ENCODE measurements around the gene FOXK2. TPM values are rescaled to one million over a fixed set of nuclear protein-coding genes. Genes with fewer than 3 reads are reported as not detected.

FOXK2 gene
- total RNA-seq, 6 donors from 2014 or later: 50.8 to 92.7 (median 58.9) TPM

- H3K9me3 ChIP-seq: no peaks in the 10 kb centered on the region
- no peak for TF ChIP-seq EP300 (IDR thresholded peaks at IDR 0.05)
- TF ChIP-seq CTCF (IDR thresholded peaks at IDR 0.05): no peak
- TF ChIP-seq POLR2A (IDR thresholded peaks at IDR 0.05): no peak
- TF ChIP-seq POLR2AphosphoS5 (IDR thresholded peaks at IDR 0.05): no peak
- no peaks in the 10 kb centered on the region for H3K27me3 ChIP-seq
- peaks cover 8 to 34% (median 14%) of the 10 kb centered on the region in 4 donors for H3K4me1 ChIP-seq
- ATAC-seq (ENCODE audit: low FRiP score in 2 of 2) (no peak), DNase-seq (no peak)
- 73 to 76% methylated on average over 4 of the region's 4 CpGs for WGBS, 2 donors
- H3K27ac ChIP-seq: peak overlapping the region in 2 of 4 donors; percentile 35 to 38
- peaks cover 0 to 57% (median 13%) of the 10 kb centered on the region in 4 donors for H3K36me3 ChIP-seq
- no peak overlapping the region for H3K4me3 ChIP-seq
Measured at GRCh38 chr17:82609655-82610054, 90.1 kb downstream of the FOXK2 start.

- DNase-seq (no peak), ATAC-seq (ENCODE audit: low FRiP score in 2 of 2) (no peak)
- Histone ChIP-seq H3K9me3 (no peaks in the 10 kb centered on the region), H3K27me3 (no peaks in the 10 kb centered on the region), H3K4me3 (no peak overlapping the region), H3K36me3 (peaks cover 9 to 57% (median 31%) of the 10 kb centered on the region in 4 donors), H3K4me1 (peaks cover 3 to 20% (median 5%) of the 10 kb centered on the region in 4 donors), H3K27ac (peak overlapping the region in 2 of 4 donors; percentile 19 to 23)
- WGBS, 2 donors: 75 to 76% methylated on average over 21 of the region's 21 CpGs
- no peak for TF ChIP-seq POLR2AphosphoS5 (IDR thresholded peaks at IDR 0.05)
- no peak for TF ChIP-seq POLR2A (IDR thresholded peaks at IDR 0.05)
- TF ChIP-seq CTCF (IDR thresholded peaks at IDR 0.05): no peak
- TF ChIP-seq EP300 (IDR thresholded peaks at IDR 0.05): no peak
Measured at GRCh38 chr17:82611140-82612058, 91.9 kb downstream of the FOXK2 start.

- no peak overlapping the region for H3K4me3 ChIP-seq
- TF ChIP-seq CTCF (IDR thresholded peaks at IDR 0.05): peak in 1 of 6 experiments; percentile 31
- no peak for TF ChIP-seq POLR2AphosphoS5 (IDR thresholded peaks at IDR 0.05)
- no peak for TF ChIP-seq EP300 (IDR thresholded peaks at IDR 0.05)
- H3K4me1 ChIP-seq: peaks cover 3 to 20% (median 5%) of the 10 kb centered on the region in 4 donors
- no peaks in the 10 kb centered on the region for H3K27me3 ChIP-seq
- ATAC-seq (ENCODE audit: low FRiP score in 2 of 2) (peak in 1 of 2 donors; percentile 71), DNase-seq (peak in 1 of 2 donors; percentile 74)
- H3K36me3 ChIP-seq: peaks cover 14 to 73% (median 52%) of the 10 kb centered on the region in 4 donors
- H3K27ac ChIP-seq: peak overlapping the region in 2 of 4 donors; percentile 35 to 51
- WGBS, 2 donors: 90 to 95% methylated on average over 27 to 33 of the region's 37 CpGs
- H3K9me3 ChIP-seq: no peaks in the 10 kb centered on the region
Measured at GRCh38 chr17:82613283-82614094, 94.0 kb downstream of the FOXK2 start.

GRCh38 chr17:82614095-82614631, 94.6 kb downstream of the FOXK2 start:
- H3K4me3 ChIP-seq: no peak overlapping the region
- WGBS, 2 donors: 44 to 63% methylated on average over 2 to 4 of the region's 22 CpGs
- ATAC-seq (ENCODE audit: low FRiP score in 2 of 2) (no peak), DNase-seq (no peak)
- peaks cover 3 to 13% (median 5%) of the 10 kb centered on the region in 4 donors for H3K4me1 ChIP-seq
- H3K27ac ChIP-seq: peak overlapping the region in 2 of 4 donors; percentile 21 to 51
- TF ChIP-seq EP300 (IDR thresholded peaks at IDR 0.05): no peak
- TF ChIP-seq CTCF (IDR thresholded peaks at IDR 0.05): no peak
- TF ChIP-seq POLR2A (IDR thresholded peaks at IDR 0.05): no peak
- no peak for TF ChIP-seq POLR2AphosphoS5 (IDR thresholded peaks at IDR 0.05)
- peaks cover 15 to 78% (median 58%) of the 10 kb centered on the region in 4 donors for H3K36me3 ChIP-seq
- H3K9me3 ChIP-seq: no peaks in the 10 kb centered on the region
- H3K27me3 ChIP-seq: no peaks in the 10 kb centered on the region

Measured in upper lobe of left lung (tissue), 6 donors.